GM19099 (cell line): ENCODE measurements around the gene NUB1.

Experiments
- POLR2A ChIP-seq: IDR thresholded peaks from 3 replicates; pipeline ENCODE4 v1.6.1; 2011; ENCODE audit warnings: low read depth; ENCODE audit not compliant: insufficient read length; ENCODE audit errors: extremely low read depth

The NUB1 gene

DNA sequence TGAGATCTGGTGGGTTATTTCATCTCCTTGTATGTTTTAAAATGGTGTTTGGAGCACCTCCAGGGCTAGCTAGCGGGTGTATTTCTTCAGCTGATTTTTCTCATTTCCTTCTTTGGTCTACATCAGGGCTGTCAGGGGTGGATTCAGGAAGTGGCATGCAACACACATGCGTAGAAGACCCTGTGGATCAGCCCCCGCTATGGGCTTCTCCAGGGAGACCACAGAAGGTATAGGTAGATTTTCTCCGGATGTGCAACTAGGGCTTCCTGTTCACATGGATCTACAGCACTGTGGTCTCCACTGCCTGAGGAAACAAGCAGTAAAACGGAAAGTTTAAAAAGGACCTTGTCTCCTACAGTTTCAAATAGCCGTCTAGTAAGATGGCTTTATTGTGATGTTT, 10.4 kb downstream of the NUB1 start:
- TF ChIP-seq POLR2A, result no peak

DNA sequence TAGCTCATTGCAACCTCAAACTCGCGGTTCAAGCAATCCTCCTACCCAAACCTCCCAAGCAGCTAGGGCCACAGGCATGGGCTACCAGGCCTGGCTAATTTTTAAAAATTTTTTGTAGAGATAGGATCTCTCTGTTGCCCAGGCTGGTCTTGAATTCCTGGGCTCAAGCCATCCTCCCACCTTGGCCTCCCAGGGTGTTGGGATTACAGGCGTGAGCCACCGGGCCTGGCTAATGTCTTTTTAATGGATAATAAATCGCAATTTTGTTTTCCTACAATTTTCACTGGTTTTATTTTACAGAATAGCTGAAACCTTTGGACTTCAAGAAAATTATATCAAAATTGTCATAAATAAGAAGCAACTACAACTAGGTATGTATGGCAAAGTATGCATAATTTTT, 10.9 kb downstream of the NUB1 start:
- TF ChIP-seq POLR2A, result no peak

DNA sequence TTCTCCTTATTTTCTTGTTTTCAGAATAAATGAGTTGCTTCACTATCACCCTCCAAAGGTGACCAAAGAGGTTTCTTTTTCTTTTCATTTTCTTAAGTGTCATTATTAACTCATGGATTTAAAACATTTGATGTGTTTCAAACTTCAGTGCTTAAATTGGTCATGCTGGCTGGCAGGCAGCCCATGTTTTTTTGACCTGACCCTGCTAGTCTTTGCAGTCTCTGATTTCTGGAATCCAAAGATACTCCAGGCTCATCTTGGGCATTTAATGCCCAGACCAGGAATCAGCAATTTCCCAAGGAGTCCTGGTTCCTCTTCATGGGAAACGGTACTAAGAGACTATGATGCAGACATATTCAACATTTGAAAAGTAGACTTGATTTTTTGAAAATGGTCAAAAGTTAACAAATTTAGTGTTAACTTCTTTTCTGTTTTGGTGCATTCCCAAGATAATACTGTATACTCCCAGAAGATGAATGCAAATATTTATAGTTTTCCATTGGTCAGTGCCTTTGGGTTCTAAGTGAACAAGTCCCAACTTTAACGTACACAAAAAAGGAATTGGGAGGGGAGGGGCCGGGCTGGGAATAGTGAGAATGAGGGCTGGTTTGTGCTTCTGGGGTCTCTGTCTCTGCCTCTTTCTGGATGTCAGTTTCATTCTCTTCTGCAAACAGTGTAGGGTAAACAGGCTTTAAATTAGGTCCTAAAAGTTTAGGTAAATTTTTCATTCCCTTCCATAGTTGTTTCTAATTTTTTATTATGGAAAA, 19.8 kb downstream of the NUB1 start:
- TF ChIP-seq POLR2A, result no peak

DNA sequence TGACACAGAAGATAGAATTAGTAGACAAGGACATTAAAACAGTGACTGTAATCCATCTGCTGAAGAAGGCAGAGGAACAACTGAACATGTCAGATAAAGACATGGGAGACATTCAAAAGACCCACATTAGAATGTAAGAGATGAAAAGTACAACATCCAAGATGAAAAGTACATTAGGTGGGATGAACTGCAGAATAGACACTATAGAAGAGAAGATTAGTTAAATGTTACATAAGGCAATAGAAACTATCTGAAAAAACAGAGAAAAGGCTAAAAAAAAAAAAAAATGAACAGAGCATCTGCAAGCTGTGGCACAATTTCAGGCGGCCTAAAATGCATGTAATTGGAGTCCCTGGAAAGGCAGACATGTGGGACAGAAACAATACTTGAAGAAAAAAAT, 21.6 kb downstream of the NUB1 start:
- TF ChIP-seq POLR2A, result no peak

DNA sequence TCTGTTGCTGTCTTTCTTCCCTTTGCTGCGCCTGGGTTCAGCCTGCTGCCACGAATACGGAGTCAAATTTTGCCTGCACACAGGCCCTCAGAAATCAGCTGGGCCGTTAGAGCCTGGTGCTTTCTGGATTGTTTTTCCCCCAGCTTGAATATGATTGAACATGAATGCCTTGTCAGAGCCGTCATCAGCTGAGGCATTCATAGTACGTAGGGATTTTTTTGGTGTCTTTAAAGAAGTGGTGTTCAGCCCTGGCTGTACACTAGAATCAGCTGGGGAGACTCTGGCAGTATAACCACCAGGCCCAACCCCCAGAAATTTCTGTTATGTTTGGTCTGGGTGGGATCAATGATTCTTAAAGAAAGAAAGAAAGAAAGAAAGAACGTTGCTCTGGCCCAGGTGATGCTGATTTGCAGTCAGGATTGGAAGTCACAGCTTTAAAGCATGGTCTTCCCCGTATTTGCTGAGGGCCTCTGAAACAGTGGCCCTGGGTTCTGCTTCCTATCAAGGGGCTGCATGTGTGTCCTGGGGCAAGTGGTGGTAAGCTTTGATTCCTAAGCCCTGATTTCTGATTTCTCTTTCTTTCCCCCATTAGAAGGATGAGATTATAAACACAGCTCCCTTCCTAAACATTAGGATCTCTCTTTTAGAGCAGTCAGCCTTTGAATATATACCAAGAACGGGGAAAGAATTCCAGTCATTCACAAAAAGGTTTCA, 24.7 kb downstream of the NUB1 start:
- TF ChIP-seq POLR2A, result no peak

DNA sequence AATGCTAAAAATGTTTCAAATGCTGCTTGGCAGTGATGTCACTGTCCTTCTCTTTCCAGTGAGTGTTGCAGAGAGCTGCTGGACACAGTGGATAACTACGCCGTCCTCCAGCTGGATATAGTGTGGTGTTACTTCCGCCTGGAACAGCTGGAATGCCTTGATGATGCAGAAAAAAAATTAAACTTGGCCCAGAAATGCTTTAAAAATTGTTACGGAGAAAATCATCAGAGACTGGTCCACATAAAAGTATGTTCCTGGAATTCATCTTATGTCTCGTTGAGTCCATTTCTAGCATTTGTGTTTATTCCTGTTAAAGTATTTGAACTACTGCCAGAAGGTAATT, 25.2 kb downstream of the NUB1 start:
- TF ChIP-seq POLR2A, result no peak

DNA sequence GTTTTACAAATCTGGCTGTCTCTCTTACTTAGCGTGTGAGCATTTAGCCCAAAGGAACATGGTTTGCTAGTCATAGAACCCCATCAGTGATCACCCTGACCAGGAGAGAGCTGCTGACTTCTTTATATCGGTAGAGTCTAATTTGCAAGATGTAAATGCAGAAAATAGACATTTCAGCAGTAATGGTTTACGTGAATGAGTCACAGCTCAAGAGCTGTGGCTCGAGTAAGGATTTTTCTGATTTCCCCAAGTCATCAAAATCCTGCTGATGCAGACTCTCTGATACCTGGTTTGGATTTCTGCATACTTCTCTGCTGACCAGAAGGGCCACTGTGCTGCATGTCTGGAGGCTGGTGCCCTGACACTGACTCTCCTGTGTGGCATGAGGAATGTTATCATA, 25.7 kb downstream of the NUB1 start:
- TF ChIP-seq POLR2A, result no peak

DNA sequence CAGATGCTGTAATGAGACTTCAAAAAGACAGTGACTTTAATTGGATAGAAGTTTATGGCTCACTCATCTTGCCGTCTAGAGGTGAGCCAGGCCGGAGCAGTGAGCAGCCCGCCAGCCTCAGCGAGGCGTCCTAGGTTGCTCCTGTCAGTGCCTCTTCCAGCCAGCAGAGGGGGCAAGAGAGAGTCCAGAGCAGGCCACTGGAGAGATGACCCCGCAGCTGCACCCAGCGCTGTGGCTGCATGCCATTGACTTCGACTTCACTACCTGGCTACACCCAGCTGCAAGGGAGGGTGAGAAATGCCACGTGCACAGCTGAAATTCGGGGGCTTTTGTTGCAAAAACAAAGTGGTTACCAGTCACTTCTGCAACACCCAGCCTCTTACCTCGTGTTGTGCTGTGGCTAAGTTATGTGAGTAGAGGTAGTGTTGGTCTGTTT, 26.5 kb downstream of the NUB1 start:
- no peak for TF ChIP-seq POLR2A

DNA sequence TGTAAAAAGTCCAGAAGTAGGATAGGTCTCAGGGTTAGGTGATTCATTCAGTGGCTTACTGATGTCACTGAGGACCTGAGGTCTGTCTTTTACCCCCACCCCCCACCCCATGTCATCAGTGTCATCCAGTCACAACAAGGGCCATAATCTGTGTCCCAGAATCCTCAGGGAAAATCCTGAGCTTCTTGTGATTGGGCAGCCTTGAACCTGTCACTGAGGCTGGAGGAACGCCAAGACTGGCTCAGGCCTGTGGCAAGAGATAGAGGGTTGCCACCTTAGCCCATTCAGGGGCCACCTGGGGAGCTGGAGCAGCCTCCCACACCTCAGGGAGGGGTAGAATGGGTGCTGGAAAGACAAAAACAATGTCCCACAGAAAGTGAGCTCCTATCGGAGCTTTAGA, 29.7 kb downstream of the NUB1 start:
- no peak for TF ChIP-seq POLR2A

DNA sequence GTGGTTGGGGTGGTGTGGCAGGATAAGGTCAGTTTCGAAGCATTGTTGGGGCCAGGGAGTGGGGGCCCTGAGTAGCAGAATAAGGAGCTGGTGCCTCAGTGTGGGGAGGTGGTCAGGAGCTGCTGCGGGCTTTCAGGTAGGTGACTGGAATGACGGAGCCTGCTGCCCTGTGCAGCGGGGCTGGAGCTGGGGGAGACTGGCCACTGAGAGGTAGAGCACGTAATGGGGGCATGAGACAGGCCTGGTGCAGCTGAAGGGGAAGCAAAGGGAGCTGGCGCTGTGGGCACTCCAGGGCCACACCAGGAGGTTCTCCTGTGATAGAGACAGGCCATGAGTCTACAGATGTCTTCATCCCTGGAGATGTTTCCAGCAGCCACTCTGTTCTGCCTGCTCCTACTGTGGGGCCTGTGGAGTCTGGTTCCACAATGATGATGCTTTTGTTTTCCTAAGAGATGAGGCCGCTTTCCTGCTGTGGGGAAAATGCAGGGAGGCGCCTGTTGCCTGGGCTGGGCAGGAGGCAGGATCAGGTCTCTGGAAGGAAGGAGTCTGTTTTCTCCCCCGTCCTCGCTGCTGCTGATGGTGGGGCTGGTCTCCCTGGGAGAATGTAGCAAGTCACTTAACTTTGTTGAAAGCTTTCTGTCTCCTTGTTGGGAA, 31.1 kb downstream of the NUB1 start:
- no peak for TF ChIP-seq POLR2A

DNA sequence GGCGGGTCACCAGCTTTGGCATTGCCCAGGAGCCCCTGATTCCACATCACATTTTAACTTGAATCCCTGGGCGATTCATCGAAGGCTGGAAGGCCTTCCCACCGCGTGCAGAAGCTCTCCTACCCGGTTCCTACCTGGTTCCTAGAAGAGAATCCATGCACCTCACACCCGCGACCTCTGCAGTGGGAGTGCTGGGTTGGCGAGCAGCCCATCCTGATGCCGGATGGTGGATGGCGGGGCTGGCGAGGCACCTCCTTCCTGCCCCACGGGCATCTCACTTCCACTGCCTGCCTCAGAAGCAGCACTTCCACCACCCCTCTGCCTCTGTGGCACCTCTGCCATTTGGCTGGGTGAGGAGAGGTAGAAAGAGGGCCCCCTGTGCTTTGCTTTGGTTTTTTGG, 32.0 kb downstream of the NUB1 start:
- TF ChIP-seq POLR2A, result no peak

DNA sequence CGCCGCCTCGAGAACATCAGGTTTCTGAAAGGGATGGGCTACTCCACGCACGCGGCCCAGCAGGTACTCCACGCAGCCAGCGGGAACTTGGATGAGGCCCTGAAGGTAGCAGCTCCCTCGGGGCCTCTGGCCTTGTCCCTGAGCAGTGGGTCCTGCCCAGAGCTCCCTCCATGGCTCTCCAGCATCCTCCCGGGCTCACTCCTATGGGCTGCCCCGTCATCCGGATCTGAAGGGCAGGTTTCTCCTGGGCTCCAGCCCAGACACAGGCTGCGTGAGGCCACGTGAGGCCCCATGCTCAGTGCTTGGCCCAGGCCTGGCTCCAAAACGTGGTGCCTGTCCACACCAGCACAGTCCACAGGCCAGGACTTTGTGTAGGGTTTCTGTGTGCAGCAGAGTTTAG, 32.5 kb downstream of the NUB1 start:
- no peak for TF ChIP-seq POLR2A

DNA sequence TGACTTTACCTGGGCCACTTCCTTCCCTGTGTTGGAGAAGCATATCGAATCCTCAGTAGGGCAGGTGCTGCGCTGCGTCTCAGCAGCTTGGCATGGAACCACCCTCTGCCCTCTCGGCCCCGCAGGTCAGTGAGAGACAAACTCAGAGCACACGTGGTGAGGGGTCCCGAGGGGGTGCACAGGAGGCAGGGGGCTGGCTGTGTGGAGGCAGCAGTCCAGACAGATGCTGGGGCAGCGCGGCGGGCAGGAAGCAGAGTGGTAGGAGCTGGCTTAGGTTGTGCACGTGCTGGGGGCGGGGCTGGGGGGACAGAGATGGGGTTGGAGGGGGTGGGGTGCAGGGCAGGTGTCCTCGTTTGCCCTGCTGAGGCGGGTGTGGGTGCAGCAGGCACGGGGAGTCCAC, 33.1 kb downstream of the NUB1 start:
- TF ChIP-seq POLR2A, result no peak

DNA sequence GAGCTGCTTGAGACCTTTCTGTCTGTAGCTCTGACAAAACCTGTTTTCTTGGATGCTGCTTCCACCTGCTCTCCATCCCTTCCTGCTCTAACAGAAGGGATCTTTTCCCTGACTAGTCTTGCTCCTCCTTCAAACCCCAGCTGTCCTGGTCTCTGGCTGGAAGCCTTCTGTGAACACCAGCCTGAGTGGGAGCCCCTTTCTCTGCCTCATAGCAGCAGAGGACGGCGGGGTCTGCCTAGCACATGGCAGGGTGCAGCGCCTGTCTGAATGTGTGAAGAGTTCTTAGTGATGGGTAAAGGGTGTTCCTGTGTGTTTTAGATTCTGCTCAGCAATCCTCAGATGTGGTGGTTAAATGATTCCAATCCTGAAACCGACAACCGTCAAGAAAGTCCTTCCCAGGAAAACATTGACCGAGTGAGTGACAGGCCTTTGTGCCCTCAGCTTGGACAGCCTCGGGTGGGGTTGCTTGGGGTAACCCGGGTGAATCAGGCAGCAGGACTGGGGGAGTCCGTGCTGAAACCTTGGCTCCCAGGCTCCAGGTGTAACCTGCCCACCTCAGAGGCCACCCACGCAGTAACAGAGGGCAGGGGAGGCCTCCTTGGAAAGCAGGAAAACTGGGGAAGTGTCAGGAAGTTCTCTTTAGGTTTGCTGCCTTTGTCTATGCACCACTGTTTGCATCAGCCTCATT, 34.1 kb downstream of the NUB1 start:
- TF ChIP-seq POLR2A, result no peak

DNA sequence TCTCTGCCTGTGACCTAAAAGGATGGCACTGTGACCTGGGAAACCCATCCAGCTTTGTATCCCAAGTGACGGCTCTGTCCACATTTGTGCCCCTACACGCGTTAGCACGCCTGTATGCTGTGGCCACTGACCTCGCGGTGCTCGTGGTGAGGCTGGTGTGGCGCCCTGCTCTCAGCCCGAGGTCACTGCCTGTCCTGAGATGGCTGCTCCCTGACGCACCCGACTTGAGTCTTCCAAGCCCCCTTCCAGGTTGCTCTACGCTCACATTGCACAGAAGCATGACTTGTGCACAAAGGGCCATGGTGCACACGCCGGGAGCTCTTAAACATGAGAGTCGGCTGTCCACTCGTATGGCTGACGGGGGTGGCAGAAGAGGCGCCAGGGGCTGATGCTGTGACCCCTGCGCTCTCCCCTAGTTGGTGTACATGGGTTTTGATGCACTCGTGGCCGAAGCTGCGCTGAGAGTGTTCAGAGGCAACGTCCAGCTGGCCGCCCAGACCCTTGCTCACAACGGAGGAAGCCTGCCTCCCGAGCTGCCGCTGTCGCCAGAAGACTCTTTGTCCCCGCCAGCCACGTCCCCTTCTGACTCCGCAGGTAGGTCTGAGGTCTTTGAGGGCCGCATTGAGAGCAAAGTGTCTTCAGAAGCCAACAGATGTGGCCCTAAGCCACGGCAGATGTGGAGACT, 34.7 kb downstream of the NUB1 start:
- no peak for TF ChIP-seq POLR2A
